ENCODE data around the gene TBL1XR1.
"Not testable (repeated sequence)": the region's sequence is repeated elsewhere in the genome, so short reads cannot be mapped to it uniquely, and the experiment has no call there.

Gene TBL1XR1

DNA sequence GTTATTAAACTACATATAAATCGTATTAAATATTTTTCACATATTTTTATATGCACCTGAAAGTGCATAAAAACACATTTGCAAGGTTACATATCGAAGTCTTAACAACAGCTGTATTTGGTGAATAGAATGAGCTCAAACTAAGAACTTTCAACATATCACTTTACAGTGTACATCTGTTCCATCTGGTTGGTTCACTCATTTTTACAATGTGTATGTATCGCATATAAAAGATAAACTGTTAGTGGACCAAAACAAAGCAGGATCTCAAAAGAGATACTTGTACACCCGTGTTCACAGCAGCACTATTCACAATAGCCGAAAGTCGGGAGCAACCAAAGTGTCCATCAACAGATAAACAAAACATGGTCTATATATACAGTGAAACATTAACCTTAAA, 55.8 kb downstream of the TBL1XR1 start:
- no peak overlapping the region for H3K4me3 ChIP-seq (ENCODE audit: low read length)
- DNase-seq (ENCODE audit: low read depth) = no peak

DNA sequence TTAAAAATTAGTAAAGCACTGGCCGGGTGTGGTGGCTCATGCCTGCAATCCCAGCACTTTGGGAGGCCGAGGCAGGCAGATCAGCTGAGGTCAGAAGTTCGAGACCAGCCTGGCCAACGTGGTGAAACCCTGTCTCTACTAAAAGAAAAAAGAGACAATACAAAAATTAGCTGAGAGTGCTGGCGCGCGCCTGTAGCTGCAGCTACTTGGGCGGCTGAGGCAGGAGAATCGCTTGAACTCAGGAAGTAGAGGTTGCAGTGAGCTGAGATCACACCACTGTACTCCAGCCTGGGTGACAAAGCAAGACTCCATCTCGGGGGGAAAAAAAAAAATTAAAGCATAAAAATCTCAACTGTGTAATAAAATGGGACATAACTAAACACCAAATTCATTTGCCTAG, 58.1 kb downstream of the TBL1XR1 start:
- H3K4me3 ChIP-seq (ENCODE audit: low read length); DNase-seq (ENCODE audit: low read depth): not testable (repeated sequence)

More for the DNA sequence above, 55.8 kb downstream of the TBL1XR1 start:
- TF ChIP-seq, protein P1, sequence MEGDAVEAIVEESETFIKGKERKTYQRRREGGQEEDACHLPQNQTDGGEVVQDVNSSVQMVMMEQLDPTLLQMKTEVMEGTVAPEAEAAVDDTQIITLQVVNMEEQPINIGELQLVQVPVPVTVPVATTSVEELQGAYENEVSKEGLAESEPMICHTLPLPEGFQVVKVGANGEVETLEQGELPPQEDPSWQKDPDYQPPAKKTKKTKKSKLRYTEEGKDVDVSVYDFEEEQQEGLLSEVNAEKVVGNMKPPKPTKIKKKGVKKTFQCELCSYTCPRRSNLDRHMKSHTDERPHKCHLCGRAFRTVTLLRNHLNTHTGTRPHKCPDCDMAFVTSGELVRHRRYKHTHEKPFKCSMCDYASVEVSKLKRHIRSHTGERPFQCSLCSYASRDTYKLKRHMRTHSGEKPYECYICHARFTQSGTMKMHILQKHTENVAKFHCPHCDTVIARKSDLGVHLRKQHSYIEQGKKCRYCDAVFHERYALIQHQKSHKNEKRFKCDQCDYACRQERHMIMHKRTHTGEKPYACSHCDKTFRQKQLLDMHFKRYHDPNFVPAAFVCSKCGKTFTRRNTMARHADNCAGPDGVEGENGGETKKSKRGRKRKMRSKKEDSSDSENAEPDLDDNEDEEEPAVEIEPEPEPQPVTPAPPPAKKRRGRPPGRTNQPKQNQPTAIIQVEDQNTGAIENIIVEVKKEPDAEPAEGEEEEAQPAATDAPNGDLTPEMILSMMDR (conservative IDR thresholded peaks at IDR 0.05; ENCODE audit: low read depth, low read length) = no peak

DNA sequence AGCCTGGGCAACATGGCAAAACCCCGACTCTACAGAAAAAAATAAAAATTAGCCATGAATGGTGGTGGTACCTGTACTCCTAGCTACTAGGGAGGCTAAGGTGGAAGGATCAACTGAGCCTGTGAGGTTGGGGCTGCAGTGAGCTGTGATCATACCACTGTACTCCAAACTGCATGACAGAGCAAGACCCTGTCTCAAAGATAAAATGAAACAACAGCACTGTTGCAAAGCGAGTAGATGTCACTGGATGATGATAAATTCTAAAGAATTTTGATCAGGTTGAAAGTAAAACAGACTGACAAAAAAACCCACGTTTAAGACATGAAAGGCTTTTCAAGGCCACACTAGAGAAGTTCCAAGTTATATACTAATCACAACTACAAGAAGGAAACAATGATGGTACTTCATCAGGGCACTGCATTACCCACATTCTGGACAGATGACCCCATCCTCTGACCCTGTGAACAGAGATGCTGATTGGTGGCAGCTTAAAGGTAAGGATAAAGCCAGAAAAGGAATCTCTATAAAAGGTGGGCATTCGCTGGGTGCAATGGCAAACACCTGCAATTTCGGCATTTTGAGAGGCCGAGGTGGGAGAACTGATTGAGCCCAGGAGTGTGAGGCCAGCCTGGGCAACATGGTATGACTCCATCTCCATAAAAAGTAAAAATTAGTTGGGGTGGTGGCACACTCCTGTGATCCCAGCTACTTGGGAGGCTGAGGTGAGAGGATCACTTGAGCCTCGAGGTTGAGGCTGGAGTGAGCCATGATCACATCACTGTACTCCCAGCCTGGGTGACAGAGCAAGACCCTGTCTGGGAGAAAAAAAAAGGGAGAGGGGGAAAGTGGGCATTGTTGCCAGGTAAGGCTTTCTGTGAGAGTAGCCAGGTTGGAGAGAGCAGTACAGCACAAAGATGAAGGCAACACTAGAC, 59.2 kb downstream of the TBL1XR1 start:
- TF ChIP-seq, protein P1 (conservative IDR thresholded peaks at IDR 0.05; ENCODE audit: low read depth, low read length) = no peak
- no peak overlapping the region for H3K4me3 ChIP-seq (ENCODE audit: low read length)
- DNase-seq (ENCODE audit: low read depth) = no peak

DNA sequence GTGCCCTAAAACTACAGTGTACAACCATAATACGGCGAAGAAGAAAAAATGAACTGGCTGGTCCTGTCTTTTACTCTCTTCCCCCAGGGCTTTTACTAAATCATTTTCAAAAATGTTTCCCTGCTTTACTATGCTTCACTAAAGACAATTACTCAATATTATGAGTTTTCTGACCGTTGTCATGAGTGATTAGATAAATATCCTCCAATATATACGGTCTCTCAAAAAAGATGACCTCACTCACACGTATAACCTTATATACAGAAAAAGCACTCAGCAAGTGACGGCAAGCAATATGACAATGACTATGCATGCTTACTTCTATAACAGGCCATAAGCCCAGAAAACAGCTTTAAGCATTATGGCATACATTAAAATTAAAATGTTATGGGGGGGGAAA, 60.5 kb downstream of the TBL1XR1 start:
- DNase-seq (ENCODE audit: low read depth) = no peak
- H3K4me3 ChIP-seq (ENCODE audit: low read length) = no peak overlapping the region
- TF ChIP-seq, protein P1 (conservative IDR thresholded peaks at IDR 0.05; ENCODE audit: low read depth, low read length) = no peak

DNA sequence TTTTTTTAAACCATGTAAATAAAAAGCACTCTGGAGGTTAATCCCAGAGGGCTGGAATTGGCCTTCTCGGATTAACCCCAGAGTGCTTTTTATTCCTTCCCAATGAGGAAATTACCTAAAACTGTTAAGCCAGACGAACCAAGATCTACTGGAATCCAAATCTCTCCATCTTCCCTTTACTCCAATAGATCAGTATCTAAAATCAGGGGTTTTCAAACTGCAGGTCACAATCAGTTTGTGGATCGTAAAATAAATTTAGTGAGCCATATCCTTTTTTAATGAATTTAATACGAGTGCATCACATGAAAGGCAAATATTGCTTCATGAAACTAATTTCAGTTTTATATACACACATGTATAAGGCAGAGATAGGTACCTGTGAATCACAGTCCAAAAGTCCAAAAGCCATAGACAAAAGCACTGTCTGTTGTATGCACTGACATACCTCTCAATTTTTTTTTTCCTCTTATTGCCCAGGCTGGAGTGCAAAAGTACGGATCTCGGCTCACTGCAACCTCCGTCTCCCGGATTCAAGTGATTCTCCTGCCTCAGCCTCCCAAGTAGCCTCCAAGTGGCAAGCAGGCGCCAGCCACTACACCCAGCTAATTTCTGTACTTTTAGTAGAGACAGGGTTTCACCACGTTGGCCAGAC, 61.3 kb downstream of the TBL1XR1 start:
- no peak for DNase-seq (ENCODE audit: low read depth)
- H3K4me3 ChIP-seq (ENCODE audit: low read length) = no peak overlapping the region
- TF ChIP-seq, protein P1 (conservative IDR thresholded peaks at IDR 0.05; ENCODE audit: low read depth, low read length) = no peak

DNA sequence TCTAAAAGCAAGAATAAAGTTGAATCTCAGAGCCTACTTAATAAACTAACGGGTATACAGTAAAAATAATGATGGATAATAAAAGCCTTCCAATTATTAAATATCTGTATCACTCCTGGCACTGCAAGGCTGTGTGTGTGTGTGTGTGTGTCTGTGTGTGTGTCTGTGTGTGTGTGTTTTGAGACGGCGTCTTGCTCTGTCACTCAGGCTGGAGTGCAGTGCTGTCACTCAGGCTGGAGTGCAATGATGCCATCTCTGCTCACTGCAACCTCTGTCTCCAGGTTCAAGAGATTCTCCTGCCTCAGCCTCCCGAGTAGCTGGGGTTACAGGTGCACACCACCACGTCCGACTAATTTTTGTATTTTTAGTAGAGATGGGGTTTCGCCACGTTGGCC, 62.5 kb downstream of the TBL1XR1 start:
- no peak for DNase-seq (ENCODE audit: low read depth)
- TF ChIP-seq, protein P1 (conservative IDR thresholded peaks at IDR 0.05; ENCODE audit: low read depth, low read length) = no peak
- no peak overlapping the region for H3K4me3 ChIP-seq (ENCODE audit: low read length)

DNA sequence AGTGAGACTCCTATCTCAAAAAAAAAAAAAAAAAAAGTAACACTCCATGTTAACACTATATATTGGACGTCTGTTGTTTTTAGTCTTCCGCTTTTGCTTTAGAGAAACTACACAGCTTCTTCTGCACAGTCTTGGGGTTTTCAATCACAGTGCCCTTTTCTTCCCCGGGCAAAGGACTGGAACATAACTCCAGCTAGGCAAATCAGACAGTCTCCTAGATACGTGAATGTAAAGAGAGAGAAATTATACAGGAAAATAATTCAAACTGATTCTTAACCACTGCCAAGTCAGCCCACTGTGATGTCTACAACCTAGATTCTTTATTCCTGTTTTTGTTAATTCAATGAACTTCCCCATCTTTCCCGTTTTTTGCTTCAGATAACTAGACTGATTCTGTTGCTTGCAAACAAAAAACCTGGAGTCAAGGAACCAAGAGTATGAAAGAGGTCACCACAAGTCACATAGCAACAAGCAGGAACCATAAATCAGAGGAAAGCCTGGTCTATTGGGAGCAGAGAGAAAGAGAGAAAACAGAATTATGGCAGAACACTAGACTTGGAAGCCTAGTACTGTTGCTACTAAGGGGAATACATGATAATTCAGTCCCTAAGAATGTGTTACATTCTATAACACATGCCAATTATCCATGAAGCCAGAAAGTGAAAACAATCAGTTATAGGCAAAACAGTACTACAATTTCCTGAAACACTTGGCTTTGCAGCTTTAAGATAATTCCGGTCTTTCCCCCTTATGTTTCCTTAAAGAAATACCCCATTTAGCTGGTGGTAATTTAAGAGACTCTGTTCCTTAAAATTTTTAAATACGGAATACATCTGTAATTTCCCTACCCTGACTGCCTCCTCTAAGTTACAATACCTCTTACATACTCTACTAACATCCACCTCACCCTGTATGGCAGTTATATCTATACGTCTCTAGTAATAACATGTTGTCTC, 63.1 kb downstream of the TBL1XR1 start:
- TF ChIP-seq, protein P1 (conservative IDR thresholded peaks at IDR 0.05; ENCODE audit: low read depth, low read length) = no peak
- H3K4me3 ChIP-seq (ENCODE audit: low read length) = no peak overlapping the region
- no peak for DNase-seq (ENCODE audit: low read depth)
